ENCODE data around the gene RAB26.

RAB26 gene

GRCh38 chr16:2159175-2159838 lies 10.9 kb downstream of the RAB26 start:
- DNase-seq (ENCODE audit: low read depth in 2 of 2) = no peak

GRCh38 chr16:2160915-2161551 lies 12.6 kb downstream of the RAB26 start:
- DNase-seq (ENCODE audit: low read depth in 2 of 2) = no peak

DNA sequence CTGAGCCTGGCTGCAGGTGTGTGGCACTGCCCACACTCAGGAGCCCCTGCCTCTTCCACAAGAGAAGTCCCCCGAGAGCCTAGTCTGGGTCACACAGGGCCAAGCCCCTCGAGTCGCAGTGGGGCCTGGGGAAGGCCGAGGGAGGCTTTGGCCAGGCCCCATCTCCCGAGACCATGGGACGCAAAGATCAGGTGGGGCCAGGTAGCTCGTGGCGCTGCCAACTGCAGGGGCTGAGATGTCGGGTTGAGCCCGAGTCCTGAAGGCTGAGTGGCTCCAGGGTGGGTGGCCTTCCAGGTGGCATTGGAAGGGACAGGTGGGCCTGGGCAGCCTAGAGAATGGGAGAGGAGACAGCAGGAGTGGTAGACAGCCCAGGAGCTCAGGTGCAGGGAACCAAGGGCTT lies 13.5 kb downstream of the RAB26 start:
- no peak for DNase-seq (ENCODE audit: low read depth in 2 of 2)

GRCh38 chr16:2162676-2163118 lies 14.3 kb downstream of the RAB26 start:
- DNase-seq (ENCODE audit: low read depth in 2 of 2) = no peak

DNA sequence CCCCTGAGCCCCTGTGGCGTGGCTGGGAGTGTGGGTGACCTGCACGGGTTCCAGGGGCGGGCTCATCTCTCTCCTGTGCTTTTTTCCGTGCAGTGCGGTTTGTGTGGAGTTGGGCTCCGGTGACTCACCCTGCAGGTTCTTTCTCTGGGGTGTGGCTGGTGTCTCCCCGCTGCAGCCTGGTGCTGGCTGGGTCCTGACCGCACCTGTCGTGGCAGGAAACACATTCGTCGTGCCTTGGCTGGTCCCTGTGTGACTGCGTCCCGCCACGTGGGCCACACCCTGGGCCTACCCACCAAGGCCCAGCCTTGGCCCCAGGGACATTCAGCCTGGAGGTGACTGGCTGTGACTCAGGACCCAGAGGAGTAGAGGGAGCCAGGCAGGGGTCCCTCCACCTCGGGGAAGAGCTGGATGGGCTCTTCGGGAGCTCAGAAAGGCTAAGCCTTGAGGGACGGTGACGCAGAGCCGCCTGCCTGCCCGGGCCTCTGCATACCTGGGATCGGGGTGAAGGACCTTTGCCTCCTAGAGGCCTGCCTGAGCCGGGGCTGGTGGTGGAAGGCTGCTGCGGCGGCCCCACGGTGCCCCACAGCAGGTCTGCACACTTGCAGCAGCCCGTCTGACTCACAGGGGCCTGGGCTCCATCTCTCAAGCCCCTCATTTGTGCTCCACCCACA lies 14.9 kb downstream of the RAB26 start:
- no peak for DNase-seq (ENCODE audit: low read depth in 2 of 2)

DNA sequence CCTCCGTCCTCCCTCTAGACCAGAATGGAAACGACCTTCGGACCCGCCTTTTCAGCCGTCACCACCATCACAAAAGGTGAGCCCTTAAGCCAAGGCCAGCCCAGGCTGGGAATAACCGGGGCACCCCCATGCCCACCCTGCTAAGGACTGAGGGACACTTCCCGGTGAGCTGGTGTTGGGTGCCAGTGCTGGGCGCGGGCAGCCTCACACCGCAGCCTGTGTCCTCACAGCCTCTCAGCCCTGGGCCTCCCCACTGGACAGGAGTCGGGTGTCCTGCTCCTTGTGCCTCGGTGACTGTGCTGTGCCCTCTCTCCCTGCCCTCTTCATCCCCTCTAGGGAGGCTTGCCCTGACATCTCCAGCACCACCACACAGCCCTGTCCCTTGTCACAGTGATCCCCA lies 17.4 kb downstream of the RAB26 start:
- no peak for DNase-seq (ENCODE audit: low read depth in 2 of 2)

- no peak for DNase-seq (ENCODE audit: low read depth in 2 of 2)
Measured at GRCh38 chr16:2166263-2167067, 18.0 kb downstream of the RAB26 start.

DNA sequence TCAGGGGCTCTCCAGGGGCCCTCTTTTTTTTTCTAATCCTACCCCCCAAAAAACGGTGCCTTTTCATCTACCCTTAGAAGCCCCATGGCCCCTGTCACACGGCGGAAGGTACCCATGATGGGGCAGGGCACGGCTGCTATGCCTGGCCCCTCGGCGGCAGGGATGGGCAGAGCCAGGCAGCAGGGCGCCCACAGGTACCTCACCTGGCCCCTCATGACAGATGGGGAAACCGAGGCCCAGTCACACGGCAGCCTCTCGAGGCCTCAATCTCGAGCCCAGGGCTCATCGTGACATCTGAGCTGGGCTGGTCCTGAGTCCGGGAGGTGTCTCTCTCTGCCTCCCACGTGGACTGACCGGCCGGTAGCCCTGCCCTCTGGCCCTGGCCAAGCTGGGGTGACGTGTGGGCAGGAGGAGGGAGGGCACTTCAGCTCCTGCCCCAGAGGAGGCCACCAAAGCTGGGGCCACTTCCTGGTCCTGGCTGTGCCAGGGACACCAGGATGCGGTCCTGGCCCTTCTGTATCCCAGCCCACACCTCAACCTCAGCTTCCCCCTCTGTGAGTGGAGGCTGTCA lies 18.7 kb downstream of the RAB26 start:
- no peak for DNase-seq (ENCODE audit: low read depth in 2 of 2)

- DNase-seq (ENCODE audit: low read depth in 2 of 2) = no peak
Measured at GRCh38 chr16:2170080-2170479, 21.7 kb downstream of the RAB26 start.

GRCh38 chr16:2170587-2171435 lies 22.4 kb downstream of the RAB26 start:
- DNase-seq (ENCODE audit: low read depth in 2 of 2) = no peak

- DNase-seq (ENCODE audit: low read depth in 2 of 2) = no peak
Measured at GRCh38 chr16:2171601-2172178, 23.3 kb downstream of the RAB26 start.

GRCh38 chr16:2172688-2173335 lies 24.4 kb downstream of the RAB26 start:
- no peak for DNase-seq (ENCODE audit: low read depth in 2 of 2)

DNA sequence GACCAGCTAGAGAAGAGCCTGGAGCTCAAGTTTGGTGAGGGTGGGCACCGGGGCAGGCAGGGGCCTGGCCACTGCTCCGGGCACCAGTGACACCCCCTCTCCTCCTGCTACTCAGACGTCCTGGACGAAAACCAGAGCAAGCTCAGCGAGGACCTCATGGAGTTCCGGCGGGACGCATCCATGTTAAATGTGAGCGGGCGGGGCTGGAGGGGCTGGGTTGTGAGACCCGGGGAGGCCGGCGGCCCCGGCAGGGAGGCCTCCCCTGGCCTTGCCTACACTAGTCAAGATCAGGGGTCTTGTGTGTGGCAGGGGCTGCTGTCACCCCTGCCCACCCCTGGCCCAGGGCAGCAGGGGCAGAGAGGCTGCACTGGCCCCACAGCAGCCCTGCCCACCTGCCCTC lies 24.9 kb downstream of the RAB26 start:
- DNase-seq (ENCODE audit: low read depth in 2 of 2) = no peak

GRCh38 chr16:2173916-2174315 lies 25.5 kb downstream of the RAB26 start:
- DNase-seq (ENCODE audit: low read depth in 2 of 2) = no peak

- no peak for DNase-seq (ENCODE audit: low read depth in 2 of 2)
Measured at GRCh38 chr16:2174396-2175131, 26.1 kb downstream of the RAB26 start.

GRCh38 chr16:2175454-2175853 lies 27.0 kb downstream of the RAB26 start:
- DNase-seq (ENCODE audit: low read depth in 2 of 2) = no peak

DNA sequence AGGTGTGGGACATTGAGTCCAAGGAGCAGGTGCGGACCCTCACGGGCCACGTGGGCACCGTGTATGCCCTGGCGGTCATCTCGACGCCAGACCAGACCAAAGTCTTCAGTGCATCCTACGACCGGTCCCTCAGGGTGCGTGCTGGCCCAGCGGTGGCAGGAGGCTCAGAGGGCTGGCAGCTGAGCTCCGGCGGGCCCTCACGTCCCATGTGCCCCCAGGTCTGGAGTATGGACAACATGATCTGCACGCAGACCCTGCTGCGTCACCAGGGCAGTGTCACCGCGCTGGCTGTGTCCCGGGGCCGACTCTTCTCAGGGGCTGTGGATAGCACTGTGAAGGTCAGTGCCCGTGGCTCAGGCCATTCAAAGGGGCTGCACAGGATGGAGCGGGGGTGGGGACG lies 27.6 kb downstream of the RAB26 start:
- no peak for DNase-seq (ENCODE audit: low read depth in 2 of 2)

GRCh38 chr16:2177101-2177500 lies 28.7 kb downstream of the RAB26 start:
- no peak for DNase-seq (ENCODE audit: low read depth in 2 of 2)

- DNase-seq (ENCODE audit: low read depth in 2 of 2) = no peak
Measured at GRCh38 chr16:2177561-2177960, 29.1 kb downstream of the RAB26 start.

Measured in activated CD4-positive, alpha-beta T cell treated with anti-CD3 and anti-CD28 coated beads for 24 hours (primary cell).